ENCODE results near the gene ZNRF2. TPM values are rescaled to one million over a fixed set of nuclear protein-coding genes. Genes with fewer than 3 reads are reported as not detected.

ZNRF2 gene
- total and polyA plus RNA-seq, 2 of the 4 experiments (the other 2 are of a cell fraction), result 0.31 to 0.54 TPM

DNA sequence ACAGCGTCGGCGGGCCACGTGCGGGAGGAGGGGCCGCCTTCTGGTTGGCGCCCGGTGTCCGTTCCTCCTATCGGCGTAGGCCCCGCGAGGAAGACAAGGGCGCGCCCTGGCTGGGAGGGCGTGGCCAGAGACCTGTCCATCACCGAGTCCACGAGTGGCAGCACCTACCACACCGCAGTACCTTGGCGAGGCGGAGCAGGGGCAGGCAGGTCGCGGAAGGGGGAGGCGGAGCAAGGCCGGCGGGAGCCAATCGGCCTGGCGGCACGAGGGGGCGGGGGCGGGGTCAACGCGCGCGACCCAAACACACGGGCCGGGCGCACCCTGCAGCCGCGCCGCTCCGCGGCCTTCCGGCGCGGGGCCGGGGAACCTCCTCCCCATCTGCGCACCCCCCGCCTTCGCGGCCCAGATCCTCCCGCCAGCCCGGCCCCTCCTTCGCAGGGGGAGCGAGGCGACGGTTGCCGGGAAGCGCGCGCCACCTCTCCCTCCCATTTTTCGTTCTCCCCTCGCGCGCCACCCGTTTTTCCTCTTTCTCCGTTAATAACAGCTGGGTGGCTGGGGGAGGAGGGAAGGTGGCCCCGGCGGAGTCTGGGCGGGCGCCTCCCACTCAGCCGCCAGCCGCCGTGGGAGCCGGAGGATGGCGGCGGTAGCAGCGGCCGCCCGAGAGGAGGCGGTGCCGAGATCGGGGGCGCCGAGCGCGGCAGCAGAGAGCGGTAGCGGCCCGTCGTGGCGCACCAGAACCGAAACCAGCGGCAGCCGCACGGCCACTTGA is at the start of gene ZNRF2 (continued):
- TF ChIP-seq RFX5 (IDR thresholded peaks at IDR 0.05; ENCODE audit: low read depth, low read length), result no peak
- TF ChIP-seq BHLHE40 (IDR thresholded peaks at IDR 0.05; ENCODE audit: low read depth, low read length), result peak; percentile 92
- TF ChIP-seq MXI1 (IDR thresholded peaks at IDR 0.05; ENCODE audit: borderline replicate concordance, low read depth, low read length), result no peak; the same call in 1 of the 2 replicates
- TF ChIP-seq MAFK (IDR thresholded peaks at IDR 0.05; ENCODE audit: low read depth, low read length), result no peak

DNA sequence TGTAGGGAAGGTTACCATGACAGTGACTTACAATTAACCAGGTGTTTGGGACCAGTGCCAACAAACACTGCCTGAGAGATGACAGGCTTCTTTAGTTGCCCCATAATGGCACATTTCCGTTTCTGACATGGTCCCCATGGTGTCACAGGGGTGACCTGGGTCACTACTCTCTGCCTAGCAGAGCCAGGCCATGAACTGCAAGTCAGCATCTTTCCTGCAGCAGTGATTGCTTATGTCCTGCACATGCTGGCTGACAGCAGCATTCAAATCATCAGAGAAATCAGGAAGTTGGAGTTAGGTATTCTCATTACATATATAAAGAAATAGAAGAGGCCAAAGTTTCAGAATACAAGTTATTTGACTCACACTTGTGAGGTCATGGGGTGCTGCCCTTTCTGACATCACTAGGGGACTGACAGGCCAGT is 47.1 kb upstream of the ZNRF2 start:
- no peak overlapping the region for H4K5ac ChIP-seq (ENCODE audit: low read depth, low read length)
- no peak overlapping the region for H2BK15ac ChIP-seq (ENCODE audit: low read depth, low read length)
- no peak overlapping the region for H3K18ac ChIP-seq (ENCODE audit: low read depth, low read length)
- H3K79me1 ChIP-seq (ENCODE audit: low read depth in 1 of 2, low read length in 2 of 2), result no peaks in the 10 kb centered on the region
- H3K36me3 ChIP-seq (ENCODE audit: control insufficient read depth, insufficient read depth, low read length), result no peaks in the 10 kb centered on the region
- no peak overlapping the region for H3K4ac ChIP-seq (ENCODE audit: low read depth, low read length)
- no peak overlapping the region for H4K8ac ChIP-seq (ENCODE audit: low read depth in 2 of 2, low read length in 2 of 2)
- H3K56ac ChIP-seq (ENCODE audit: extremely low read depth, insufficient read depth, low read length), result no peak overlapping the region
- H3K9me1 ChIP-seq (ENCODE audit: insufficient read depth, low read length), result no peaks in the 10 kb centered on the region
- ATAC-seq (ENCODE audit: low read depth), result no peak
- POLR2A ChIA-PET (ENCODE audit: unreplicated experiment), result no interaction called here
- H2BK20ac ChIP-seq (ENCODE audit: low read depth, low read length), result no peak overlapping the region
- no peaks in the 10 kb centered on the region for H3K4me1 ChIP-seq (ENCODE audit: control insufficient read depth, insufficient read depth, low read length)
- DNase-seq, result no peak
- intact Hi-C loops (cut with micrococcal nuclease), result no loop called here
- no peak overlapping the region for H2BK120ac ChIP-seq (ENCODE audit: low read depth, low read length)
- dilution Hi-C loops (cut with HindIII; ENCODE audit: low sequenced_read_pairs, unreplicated experiment), result no loop called here
- in situ Hi-C loops (cut with MboI; ENCODE audit: low sequenced_read_pairs), result no loop called here
- H4K20me1 ChIP-seq (ENCODE audit: insufficient read depth, low read length), result no peaks in the 10 kb centered on the region
- no peak overlapping the region for H3K9ac ChIP-seq (ENCODE audit: low read depth, low read length)
- H3K14ac ChIP-seq (replicated peaks; ENCODE audit: low read depth, low read length), result no peak overlapping the region
- H3K4me2 ChIP-seq (ENCODE audit: low read depth, low read length), result no peak overlapping the region
- no peak overlapping the region for H2AK9ac ChIP-seq (replicated peaks; ENCODE audit: low read depth, low read length, poor library complexity)
- no peak overlapping the region for H3K23ac ChIP-seq (ENCODE audit: low read depth, low read length)
- no peaks in the 10 kb centered on the region; the same call in 1 of the 2 replicates for H3K27me3 ChIP-seq (ENCODE audit: control insufficient read depth, insufficient read depth, low read length)
- no peak overlapping the region for H2AFZ ChIP-seq (replicated peaks; ENCODE audit: low read length, poor library complexity)
- H2BK5ac ChIP-seq (ENCODE audit: low read depth, low read length, poor library complexity, severe bottlenecking), result no peak overlapping the region
- no peak overlapping the region for H4K91ac ChIP-seq (ENCODE audit: insufficient read depth, low read depth, low read length)
- CTCF ChIA-PET, result interaction anchor here (1.0 kb wide), 1 partner anchor 57 kb away, joined by 3 read pairs; no protein-coding TSS in a partner anchor
- H2AK5ac ChIP-seq (ENCODE audit: low read depth, low read length), result no peak overlapping the region
- H3K9me3 ChIP-seq (ENCODE audit: control insufficient read depth, insufficient read depth, low read length), result no peaks in the 10 kb centered on the region
- H3K27ac ChIP-seq (ENCODE audit: insufficient read depth, low read length), result no peak overlapping the region
- WGBS, 2 experiments (ENCODE audit: extremely low coverage in 2 of 2, insufficient read length in 1 of 2), result 0% methylated on average over 1 of the region's 1 CpG; no CpG with 5 or more reads in 1 of the 2 experiments
- no TSS peak for BruUV-seq (replicated peaks)
- no peak overlapping the region for H3K4me3 ChIP-seq (ENCODE audit: insufficient read depth, low read depth, low read length)
- TF ChIP-seq RAD21 (IDR thresholded peaks at IDR 0.05; ENCODE audit: low read length) (no peak), RCOR1 (IDR thresholded peaks at IDR 0.05; ENCODE audit: insufficient replicate concordance, low read length) (no peak), BHLHE40 (IDR thresholded peaks at IDR 0.05; ENCODE audit: low read depth, low read length) (no peak), NFE2L2 (IDR thresholded peaks at IDR 0.05; ENCODE audit: low read depth, low read length) (no peak), RFX5 (IDR thresholded peaks at IDR 0.05; ENCODE audit: low read depth, low read length) (no peak), MXI1 (IDR thresholded peaks at IDR 0.05; ENCODE audit: borderline replicate concordance, low read depth, low read length) (no peak), CHD1 (IDR thresholded peaks at IDR 0.05; ENCODE audit: low read depth, low read length) (no peak), MAZ (IDR thresholded peaks at IDR 0.05; ENCODE audit: borderline replicate concordance, low read depth, low read length) (no peak), FOS (IDR thresholded peaks at IDR 0.05; ENCODE audit: low read depth, low read length) (no peak), POLR2A (IDR thresholded peaks at IDR 0.05; ENCODE audit: low read depth, low read length) (no peak), SMC3 (IDR thresholded peaks at IDR 0.05; ENCODE audit: low read depth, low read length) (no peak), MAFK (IDR thresholded peaks at IDR 0.05; ENCODE audit: low read depth, low read length) (no peak)
- TF ChIP-seq, protein P1, sequence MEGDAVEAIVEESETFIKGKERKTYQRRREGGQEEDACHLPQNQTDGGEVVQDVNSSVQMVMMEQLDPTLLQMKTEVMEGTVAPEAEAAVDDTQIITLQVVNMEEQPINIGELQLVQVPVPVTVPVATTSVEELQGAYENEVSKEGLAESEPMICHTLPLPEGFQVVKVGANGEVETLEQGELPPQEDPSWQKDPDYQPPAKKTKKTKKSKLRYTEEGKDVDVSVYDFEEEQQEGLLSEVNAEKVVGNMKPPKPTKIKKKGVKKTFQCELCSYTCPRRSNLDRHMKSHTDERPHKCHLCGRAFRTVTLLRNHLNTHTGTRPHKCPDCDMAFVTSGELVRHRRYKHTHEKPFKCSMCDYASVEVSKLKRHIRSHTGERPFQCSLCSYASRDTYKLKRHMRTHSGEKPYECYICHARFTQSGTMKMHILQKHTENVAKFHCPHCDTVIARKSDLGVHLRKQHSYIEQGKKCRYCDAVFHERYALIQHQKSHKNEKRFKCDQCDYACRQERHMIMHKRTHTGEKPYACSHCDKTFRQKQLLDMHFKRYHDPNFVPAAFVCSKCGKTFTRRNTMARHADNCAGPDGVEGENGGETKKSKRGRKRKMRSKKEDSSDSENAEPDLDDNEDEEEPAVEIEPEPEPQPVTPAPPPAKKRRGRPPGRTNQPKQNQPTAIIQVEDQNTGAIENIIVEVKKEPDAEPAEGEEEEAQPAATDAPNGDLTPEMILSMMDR (conservative IDR thresholded peaks at IDR 0.05; ENCODE audit: low read depth, low read length), result no peak
- TF ChIP-seq, protein P2, sequence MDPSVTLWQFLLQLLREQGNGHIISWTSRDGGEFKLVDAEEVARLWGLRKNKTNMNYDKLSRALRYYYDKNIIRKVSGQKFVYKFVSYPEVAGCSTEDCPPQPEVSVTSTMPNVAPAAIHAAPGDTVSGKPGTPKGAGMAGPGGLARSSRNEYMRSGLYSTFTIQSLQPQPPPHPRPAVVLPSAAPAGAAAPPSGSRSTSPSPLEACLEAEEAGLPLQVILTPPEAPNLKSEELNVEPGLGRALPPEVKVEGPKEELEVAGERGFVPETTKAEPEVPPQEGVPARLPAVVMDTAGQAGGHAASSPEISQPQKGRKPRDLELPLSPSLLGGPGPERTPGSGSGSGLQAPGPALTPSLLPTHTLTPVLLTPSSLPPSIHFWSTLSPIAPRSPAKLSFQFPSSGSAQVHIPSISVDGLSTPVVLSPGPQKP (IDR thresholded peaks at IDR 0.05; ENCODE audit: borderline replicate concordance, low read depth, low read length), result no peak

Measured in IMR-90 (cell line).